ENCODE data around the gene TK1. TPM values are rescaled to one million over a fixed set of nuclear protein-coding genes. Genes with fewer than 3 reads are reported as not detected.

The TK1 gene
- total and polyA plus RNA-seq, 4 experiments from 2014 or later = 0.55 to 1.4 (median 0.88) TPM; not detected in 1

DNA sequence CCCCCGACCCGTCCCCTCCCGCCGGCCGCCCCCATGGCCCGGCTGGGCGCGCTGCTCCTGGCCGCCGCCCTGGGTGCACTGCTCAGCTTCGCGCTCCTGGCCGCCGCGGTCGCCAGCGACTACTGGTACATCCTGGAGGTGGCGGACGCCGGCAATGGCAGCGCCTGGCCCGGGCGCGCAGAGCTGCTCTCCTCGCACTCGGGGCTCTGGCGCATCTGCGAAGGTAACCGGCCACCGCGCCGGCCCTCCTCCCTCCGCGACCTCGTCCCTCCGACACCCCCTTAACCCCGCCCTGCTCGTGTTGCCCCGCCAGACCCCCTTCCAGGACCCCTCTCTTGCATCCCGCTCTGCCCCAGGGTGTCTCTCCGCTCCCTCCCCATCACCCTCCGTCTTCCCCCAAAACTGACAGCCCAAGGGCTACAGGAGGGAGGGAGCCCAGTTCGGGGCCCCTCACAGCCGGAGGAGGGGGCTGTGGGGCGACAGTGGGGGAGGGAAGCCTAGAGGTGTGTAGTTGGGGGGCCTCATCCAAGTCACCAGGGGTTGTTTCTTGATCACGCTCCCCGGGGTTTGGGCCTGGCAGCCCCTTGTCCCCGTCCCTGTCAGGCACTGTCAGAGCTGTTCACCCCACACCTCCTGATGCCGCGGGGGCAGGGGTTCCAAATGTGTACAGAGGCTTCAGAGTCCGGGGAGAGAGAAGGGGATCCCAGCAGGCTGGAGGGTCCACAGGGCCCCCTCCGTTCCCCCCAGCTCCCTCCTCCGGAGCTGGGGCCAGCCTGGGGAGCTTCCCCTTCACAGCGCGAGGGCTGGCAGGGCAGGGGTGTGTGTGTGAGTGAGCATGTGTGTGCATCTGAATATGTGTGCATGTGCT is 45.4 kb upstream of the TK1 start:
- Histone ChIP-seq H3K36me3 (ENCODE audit: insufficient read depth, low read length) (no peaks in the 10 kb centered on the region), H3K4me3 (ENCODE audit: low read length in 2 of 2) (no peak overlapping the region), H3K4me1 (ENCODE audit: insufficient read depth, low read length) (peaks cover 3% of the 10 kb centered on the region), H3K27me3 (ENCODE audit: insufficient read depth, low read length) (peaks cover 12% of the 10 kb centered on the region), H3K9me3 (ENCODE audit: control insufficient read depth in 1 of 2, low read length in 2 of 2) (no peaks in the 10 kb centered on the region), H3K27ac (ENCODE audit: low read depth, low read length) (no peak overlapping the region)
- Mint-ChIP-seq H3K27ac (no peak overlapping the region), H3K4me1 (peaks cover 0 to 7% (median 3%) of the 10 kb centered on the region in 4 donors), H3K27me3 (peaks cover 12 to 19% of the 10 kb centered on the region in 2 donors), H3K36me3 (no peaks in the 10 kb centered on the region), H3K4me3 (peak overlapping the region in 1 of 8 donors; percentile 9), H3K9me3 (no peaks in the 10 kb centered on the region)
- peak in 3 of 5 donors; percentile 14 to 21 (median 20) for DNase-seq
- ChIA-PET CTCF (ENCODE audit: partially characterized antibody) (no interaction called here), POLR2A (ENCODE audit: partially characterized antibody) (no interaction called here)
- intact Hi-C loops (cut with micrococcal nuclease) = no loop called here

DNA sequence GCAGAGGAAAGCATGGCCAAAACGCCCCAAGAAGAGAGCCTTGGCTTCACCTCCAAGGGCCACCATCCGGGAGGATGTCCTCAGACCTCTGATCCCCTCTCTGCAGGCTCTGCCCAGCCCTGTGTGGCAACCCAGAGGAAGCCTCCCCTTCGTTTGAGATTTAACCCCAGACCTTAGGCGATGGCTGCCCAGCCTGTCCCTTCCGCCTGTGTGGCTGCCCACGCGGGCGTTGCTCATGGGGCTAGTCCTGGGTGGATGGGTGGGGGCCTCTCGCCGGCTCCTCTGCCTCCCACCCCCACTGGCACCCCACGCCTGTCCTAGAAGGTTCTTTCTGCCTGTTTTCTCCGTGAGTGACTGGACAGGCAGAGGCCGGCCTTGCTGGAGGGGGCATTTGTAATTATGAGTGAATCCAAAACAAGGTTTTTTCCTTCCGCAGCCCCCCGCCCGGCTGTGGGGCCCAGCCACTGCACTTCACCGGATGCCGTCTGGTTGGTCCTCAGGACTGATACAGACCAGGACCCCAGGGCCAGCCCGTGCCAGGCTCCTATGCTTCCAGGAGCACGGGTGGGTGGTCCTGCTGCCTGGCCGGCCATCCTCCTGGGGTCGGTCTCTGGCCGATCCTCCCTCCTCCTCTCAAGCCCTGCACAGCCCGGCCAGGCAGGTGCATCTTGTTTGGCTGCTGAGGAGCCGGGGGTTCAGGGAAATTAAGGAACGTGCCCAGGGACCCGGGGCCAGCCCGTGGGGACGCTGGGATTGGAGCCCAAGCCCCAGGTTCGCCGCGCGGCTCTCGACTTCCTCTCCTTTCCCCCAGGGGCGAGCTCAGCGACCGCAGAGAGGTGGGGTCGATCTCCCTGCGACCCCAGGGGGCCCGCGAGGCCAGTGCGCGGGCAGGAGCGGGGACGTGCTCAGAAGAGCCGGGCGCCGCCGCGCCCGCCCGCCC is 44.4 kb upstream of the TK1 start, which contains the start of gene TMEM235:
TMEM235 (plus strand) TSS at position 636 of the 940 bp plus-strand sequence. CDS start 393 bp downstream, outside the sequence.
- CTCF ChIA-PET (ENCODE audit: partially characterized antibody) = no interaction called here
- no peak for DNase-seq
- intact Hi-C loops (cut with micrococcal nuclease) = no loop called here
- H3K36me3 Mint-ChIP-seq = no peaks in the 10 kb centered on the region
- H3K4me3 Mint-ChIP-seq = no peak within 1 kb of the TSS
- peaks cover 0 to 11% (median 7%) of the 10 kb centered on the region in 4 donors for H3K4me1 Mint-ChIP-seq
- Histone ChIP-seq H3K27me3 (ENCODE audit: insufficient read depth, low read length) (peaks cover 12% of the 10 kb centered on the region), H3K4me3 (ENCODE audit: low read length in 2 of 2) (no peak within 1 kb of the TSS), H3K9me3 (ENCODE audit: control insufficient read depth in 1 of 2, low read length in 2 of 2) (no peaks in the 10 kb centered on the region), H3K27ac (ENCODE audit: low read depth, low read length) (no peak within 1 kb of the TSS), H3K36me3 (ENCODE audit: insufficient read depth, low read length) (no peaks in the 10 kb centered on the region), H3K4me1 (ENCODE audit: insufficient read depth, low read length) (peaks cover 3% of the 10 kb centered on the region)
- H3K27ac Mint-ChIP-seq = no peak within 1 kb of the TSS
- POLR2A ChIA-PET (ENCODE audit: partially characterized antibody) = no interaction called here
- H3K27me3 Mint-ChIP-seq = peaks cover 12 to 19% of the 10 kb centered on the region in 2 donors
- H3K9me3 Mint-ChIP-seq = no peaks in the 10 kb centered on the region

DNA sequence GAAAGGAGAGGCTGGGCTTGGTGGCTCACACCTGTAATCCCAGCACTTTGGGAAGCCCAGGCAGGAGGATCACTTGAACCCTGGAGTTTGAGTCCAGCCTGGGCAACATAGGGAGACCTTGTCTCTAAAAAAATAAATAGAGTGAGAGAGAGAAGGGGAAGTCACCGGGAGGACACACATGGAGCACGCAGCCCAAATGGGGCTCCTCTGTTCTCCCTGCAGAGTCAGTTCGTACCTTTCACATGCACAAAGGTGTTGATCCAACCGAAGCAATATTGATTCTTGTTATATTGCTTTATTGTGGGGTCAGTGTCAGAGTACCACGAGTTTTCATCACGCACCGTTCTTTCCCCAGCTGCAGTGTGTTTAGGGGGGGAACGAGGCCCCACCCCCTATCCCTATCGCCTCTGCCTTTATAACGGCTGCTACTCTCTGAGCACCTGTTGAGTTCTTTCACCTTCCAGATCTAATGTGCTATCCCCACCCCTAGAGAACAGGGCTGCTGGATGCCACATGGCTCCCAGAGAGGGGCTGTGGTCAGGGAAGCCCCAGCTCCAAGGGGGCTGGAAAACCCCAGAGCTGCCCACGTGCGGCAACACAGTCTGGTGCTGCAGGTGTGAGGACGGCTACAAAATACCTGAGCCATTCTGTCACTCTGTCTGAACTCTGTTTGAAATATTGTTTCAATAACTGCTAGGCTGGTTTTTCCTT is 43.6 kb upstream of the TK1 start:
- ChIA-PET CTCF (ENCODE audit: partially characterized antibody) (interaction anchor here (0.6 kb wide), 1 partner anchor 131 kb away, joined by 3 read pairs; no protein-coding TSS in a partner anchor), POLR2A (ENCODE audit: partially characterized antibody) (no interaction called here)
- no peaks in the 10 kb centered on the region for H3K9me3 Mint-ChIP-seq
- DNase-seq = no peak
- peaks cover 0 to 11% (median 7%) of the 10 kb centered on the region in 4 donors for H3K4me1 Mint-ChIP-seq
- Histone ChIP-seq H3K4me3 (ENCODE audit: low read length in 2 of 2) (no peak overlapping the region), H3K9me3 (ENCODE audit: control insufficient read depth in 1 of 2, low read length in 2 of 2) (no peaks in the 10 kb centered on the region), H3K36me3 (ENCODE audit: insufficient read depth, low read length) (no peaks in the 10 kb centered on the region), H3K4me1 (ENCODE audit: insufficient read depth, low read length) (peaks cover 3% of the 10 kb centered on the region), H3K27me3 (ENCODE audit: insufficient read depth, low read length) (peaks cover 12% of the 10 kb centered on the region), H3K27ac (ENCODE audit: low read depth, low read length) (no peak overlapping the region)
- intact Hi-C loops (cut with micrococcal nuclease) = no loop called here
- H3K27ac Mint-ChIP-seq = no peak overlapping the region
- no peaks in the 10 kb centered on the region for H3K36me3 Mint-ChIP-seq
- H3K27me3 Mint-ChIP-seq = peaks cover 12 to 19% of the 10 kb centered on the region in 2 donors
- no peak overlapping the region for H3K4me3 Mint-ChIP-seq

DNA sequence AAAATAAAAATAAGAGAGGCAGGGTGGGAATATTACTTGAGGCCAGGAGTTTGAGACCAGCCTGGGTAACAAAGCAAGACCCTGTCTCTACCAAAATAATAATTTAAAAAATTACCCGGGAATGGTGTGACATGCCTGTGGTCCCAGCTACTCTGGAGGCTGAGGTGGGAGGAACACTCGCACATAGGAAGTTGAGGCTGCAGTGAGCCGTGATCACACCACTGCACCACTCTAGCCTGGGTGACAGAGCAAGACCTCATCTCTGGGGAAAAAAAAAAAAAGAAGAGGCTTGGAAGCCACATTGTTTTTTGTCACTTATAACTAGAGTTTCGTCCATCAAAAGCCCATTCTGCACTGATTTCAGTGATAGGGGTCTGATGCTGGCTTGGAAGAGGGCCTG is 41.3 kb upstream of the TK1 start:
- Histone ChIP-seq H3K36me3 (ENCODE audit: insufficient read depth, low read length) (no peaks in the 10 kb centered on the region), H3K27ac (ENCODE audit: low read depth, low read length) (no peak overlapping the region), H3K4me1 (ENCODE audit: insufficient read depth, low read length) (peaks cover 3% of the 10 kb centered on the region), H3K4me3 (ENCODE audit: low read length in 2 of 2) (no peak overlapping the region), H3K27me3 (ENCODE audit: insufficient read depth, low read length) (peaks cover 12% of the 10 kb centered on the region), H3K9me3 (ENCODE audit: control insufficient read depth in 1 of 2, low read length in 2 of 2) (no peaks in the 10 kb centered on the region)
- DNase-seq = no peak
- CTCF ChIA-PET (ENCODE audit: partially characterized antibody) = no interaction called here
- H3K36me3 Mint-ChIP-seq = no peaks in the 10 kb centered on the region
- H3K9me3 Mint-ChIP-seq = no peaks in the 10 kb centered on the region
- H3K27me3 Mint-ChIP-seq = peaks cover 12 to 19% of the 10 kb centered on the region in 2 donors
- H3K4me1 Mint-ChIP-seq = peaks cover 0 to 11% (median 7%) of the 10 kb centered on the region in 4 donors
- H3K27ac Mint-ChIP-seq = no peak overlapping the region
- POLR2A ChIA-PET (ENCODE audit: partially characterized antibody) = no interaction called here
- no peak overlapping the region for H3K4me3 Mint-ChIP-seq
- intact Hi-C loops (cut with micrococcal nuclease) = no loop called here

DNA sequence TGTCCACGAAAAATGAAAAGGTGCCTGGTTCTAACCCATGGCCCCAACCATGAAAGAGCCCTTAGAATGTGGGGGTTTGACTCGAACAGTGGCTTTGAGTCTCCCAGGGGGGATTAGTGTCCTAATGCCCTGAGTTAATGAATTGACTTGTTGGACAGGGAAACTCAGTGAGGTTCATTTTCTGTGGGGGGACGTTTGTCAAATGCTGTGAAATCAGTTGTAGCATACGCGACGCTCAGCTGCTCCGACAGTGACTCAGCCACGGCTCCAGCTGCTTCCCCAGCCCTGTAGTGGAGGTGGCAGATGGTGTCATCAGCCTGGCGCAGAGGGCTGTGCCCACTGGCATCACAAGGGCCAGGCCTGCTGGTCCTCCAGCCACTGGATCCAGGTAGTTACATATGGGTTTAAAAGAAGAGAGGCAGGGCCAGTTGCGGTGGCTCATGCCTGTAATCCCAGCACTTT is 40.6 kb upstream of the TK1 start:
- Mint-ChIP-seq H3K4me3 (no peak overlapping the region), H3K4me1 (peaks cover 0 to 11% (median 3%) of the 10 kb centered on the region in 4 donors), H3K9me3 (no peaks in the 10 kb centered on the region), H3K27me3 (peaks cover 7 to 14% of the 10 kb centered on the region in 2 donors), H3K36me3 (no peaks in the 10 kb centered on the region), H3K27ac (peak overlapping the region in 1 of 7 donors; percentile 13)
- ChIA-PET POLR2A (ENCODE audit: partially characterized antibody) (no interaction called here), CTCF (ENCODE audit: partially characterized antibody) (interaction anchor here (3.3 kb wide), 1 partner anchor 24 kb away, joined by 12 read pairs; no protein-coding TSS in a partner anchor)
- H3K4me3 ChIP-seq (ENCODE audit: low read length in 2 of 2) = no peak overlapping the region
- no peaks in the 10 kb centered on the region for H3K4me1 ChIP-seq (ENCODE audit: insufficient read depth, low read length)
- no peak for DNase-seq
- H3K9me3 ChIP-seq (ENCODE audit: control insufficient read depth in 1 of 2, low read length in 2 of 2) = no peaks in the 10 kb centered on the region
- H3K27me3 ChIP-seq (ENCODE audit: insufficient read depth, low read length) = peaks cover 7% of the 10 kb centered on the region
- H3K27ac ChIP-seq (ENCODE audit: low read depth, low read length) = no peak overlapping the region
- intact Hi-C loops (cut with micrococcal nuclease) = no loop called here
- H3K36me3 ChIP-seq (ENCODE audit: insufficient read depth, low read length) = no peaks in the 10 kb centered on the region

DNA sequence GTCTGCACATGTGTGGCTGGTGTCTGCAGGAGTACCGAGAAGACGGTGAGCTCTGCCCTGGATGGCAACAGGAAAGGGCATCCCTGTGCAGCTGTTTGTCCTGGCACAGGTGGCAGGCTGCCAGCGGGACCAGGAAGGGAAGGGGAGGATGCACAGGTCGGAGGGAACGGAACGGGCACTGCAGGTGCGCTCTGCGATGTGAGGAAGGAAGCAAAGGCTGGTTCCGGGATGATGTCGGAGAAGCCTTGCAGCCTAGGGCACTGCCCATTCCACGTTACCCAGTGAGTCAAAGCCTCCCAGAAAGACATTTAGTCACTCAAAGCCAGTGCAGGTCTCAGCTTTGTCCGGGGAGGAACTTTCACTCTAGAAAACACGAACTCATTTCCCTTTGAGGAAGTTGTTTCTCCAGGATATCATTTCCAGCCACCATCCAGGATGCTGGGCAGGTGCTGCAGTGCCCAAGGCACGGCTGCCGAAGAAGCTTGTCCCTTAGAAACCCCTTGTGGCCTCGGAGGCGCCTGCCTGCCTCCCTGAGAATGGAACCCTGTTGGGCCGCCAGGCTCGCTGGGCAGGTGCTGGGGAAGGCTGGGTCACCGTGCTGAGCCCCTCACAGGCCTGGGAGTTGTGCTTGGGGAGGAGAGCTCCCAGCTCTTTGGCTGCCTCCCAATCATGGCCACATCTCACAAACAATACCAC is 40.1 kb upstream of the TK1 start:
- H3K4me1 ChIP-seq (ENCODE audit: insufficient read depth, low read length) = no peaks in the 10 kb centered on the region
- Mint-ChIP-seq H3K27me3 (peaks cover 4 to 11% of the 10 kb centered on the region in 2 donors), H3K4me3 (peak overlapping the region in 2 of 8 donors; percentile 36 to 48), H3K27ac (no peak overlapping the region), H3K4me1 (peaks cover 0 to 11% (median 1%) of the 10 kb centered on the region in 4 donors), H3K9me3 (no peaks in the 10 kb centered on the region), H3K36me3 (no peaks in the 10 kb centered on the region)
- H3K9me3 ChIP-seq (ENCODE audit: control insufficient read depth in 1 of 2, low read length in 2 of 2) = no peaks in the 10 kb centered on the region
- ChIA-PET CTCF (ENCODE audit: partially characterized antibody) (interaction anchor here (0.6 to 3.3 kb wide), 3 partner anchors 24 to 133 kb away, joined by 3 to 12 read pairs (median 3); no protein-coding TSS in a partner anchor), POLR2A (ENCODE audit: partially characterized antibody) (interaction anchor here (0.6 kb wide), 1 partner anchor 17 kb away, joined by 3 read pairs; no protein-coding TSS in a partner anchor)
- no peak for DNase-seq
- intact Hi-C loops (cut with micrococcal nuclease) = no loop called here
- H3K27ac ChIP-seq (ENCODE audit: low read depth, low read length) = no peak overlapping the region
- no peaks in the 10 kb centered on the region for H3K36me3 ChIP-seq (ENCODE audit: insufficient read depth, low read length)
- H3K27me3 ChIP-seq (ENCODE audit: insufficient read depth, low read length) = peaks cover 3% of the 10 kb centered on the region
- no peak overlapping the region for H3K4me3 ChIP-seq (ENCODE audit: low read length in 2 of 2)

All from CD4-positive, alpha-beta memory T cell (primary cell).